GM12878 (cell line): ENCODE results near the gene DENND2C.

Source experiments
- CTCF ChIP-seq, 3 experiments: IDR thresholded peaks in 2 of 3; conservative IDR thresholded peaks in 1 of 3; 2 replicates each; pipeline ENCODE4 v1.5.1; 2011; ENCODE audit warnings: low read depth in 3 of 3, low read length in 3 of 3, mild to moderate bottlenecking in 3 of 3, control low read depth in 2 of 3, moderate library complexity in 2 of 3, inconsistent platforms in 1 of 3, mixed read lengths in 1 of 3; ENCODE audit not compliant: control insufficient read depth in 2 of 3, insufficient read depth in 1 of 3; ENCODE audit errors: extremely low read depth in 1 of 3
- IRF5 ChIP-seq: fragments of 450-650 bp; IDR thresholded peaks from 2 replicates; pipeline ENCODE4 v1.6.1; 2017; ENCODE audit warnings: borderline replicate concordance
- NFYB ChIP-seq: IDR thresholded peaks from 2 replicates; pipeline ENCODE4 v1.6.1; 2011; ENCODE audit warnings: low read depth, mild to moderate bottlenecking, low read length, improper control_type of control experiment, moderate library complexity; ENCODE audit not compliant: insufficient read depth
- POLR2AphosphoS5 ChIP-seq: IDR thresholded peaks from 2 replicates; pipeline ENCODE4 v1.6.1; 2011; ENCODE audit warnings: mild to moderate bottlenecking, low read length, inconsistent platforms
- RELA ChIP-seq: fragments of 450-650 bp; IDR thresholded peaks from 2 replicates; pipeline ENCODE4 v1.8.0; 2014; ENCODE audit warnings: borderline replicate concordance; ENCODE audit not compliant: partially characterized antibody
- STAT1 ChIP-seq: fragments of 450-650 bp; conservative IDR thresholded peaks from 2 replicates; pipeline ENCODE4 v1.6.1; 2014; ENCODE audit warnings: antibody characterized with exemption, mild to moderate bottlenecking
- USF2 ChIP-seq: IDR thresholded peaks from 2 replicates; pipeline ENCODE4 v1.6.1; 2011; ENCODE audit warnings: low read depth, low read length, improper control_type of control experiment, borderline replicate concordance

- TF ChIP-seq STAT1 (no peak), RELA (no peak), CTCF (IDR thresholded peaks at IDR 0.05 in 2 of 3, conservative IDR thresholded peaks at IDR 0.05 in 1 of 3; ENCODE audit: control insufficient read depth in 2 of 3, extremely low read depth in 1 of 3, insufficient read depth in 1 of 3, low read depth in 3 of 3, low read length in 3 of 3) (no peak), NFYB (no peak), USF2 (no peak), IRF5 (no peak), POLR2AphosphoS5 (no peak)
These were observed 83.3 kb downstream of the DENND2C start for GRCh38 chr1:114586513-114587047.
